Upper lobe of right lung (tissue), 1 donor: ENCODE measurements around the gene PTPRR. TPM values are rescaled to one million over a fixed set of nuclear protein-coding genes. Genes with fewer than 3 reads are reported as not detected.

ENCODE experiments used
- ATAC-seq: fragments of 200-7000 bp; cut with Tn5 transposase; one replicate; pipeline ENCODE4 v1.9.1; 2020; ENCODE audit warnings: mild to moderate bottlenecking, moderate library complexity
- DNase-seq: peaks from one replicate; pipeline ENCODE4 v3.0.0-alpha.2; 2020
- H3K27ac ChIP-seq: fragments of 200-600 bp; one replicate; pipeline ENCODE4 v1.8.0; 2022
- H3K27me3 ChIP-seq: fragments of 200-600 bp; one replicate; pipeline ENCODE4 v1.8.0; 2022; ENCODE audit warnings: mild to moderate bottlenecking
- H3K36me3 ChIP-seq: fragments of 200-600 bp; one replicate; pipeline ENCODE4 v1.8.0; 2022
- H3K4me1 ChIP-seq: fragments of 200-600 bp; one replicate; pipeline ENCODE4 v1.8.0; 2022
- H3K4me3 ChIP-seq: fragments of 200-600 bp; one replicate; pipeline ENCODE4 v1.8.0; 2022; ENCODE audit warnings: mild to moderate bottlenecking
- H3K9me3 ChIP-seq: fragments of 200-600 bp; one replicate; pipeline ENCODE4 v1.8.0; 2022
- intact Hi-C: fragments of 100-400 bp; cut with DNase I; formaldehyde crosslinking; loops from one replicate; pipeline ENCODE4 v1.11.0; 2022
- total RNA-seq: library from RNA; stranded (reverse); fragmentation: NEBNext Ultra II Directional; extraction: Animal tissue kit (Norgen Biotek cat#: 25700); gene quantifications from one replicate; pipeline ENCODE4 v1.2.1, GENCODE V29; 2021
- TF ChIP-seq, protein P1 (sequence below): fragments of 200-600 bp; IDR thresholded peaks from one replicate; pipeline ENCODE4 v1.8.0; 2022; ENCODE audit warnings: antibody characterized with exemption
- donor health status: DM: no; HTN: yes; CAD: no; lungs with severe emphysema.

Gene PTPRR
- total RNA-seq, 1 donor from 2014 or later = 5.1 TPM

DNA sequence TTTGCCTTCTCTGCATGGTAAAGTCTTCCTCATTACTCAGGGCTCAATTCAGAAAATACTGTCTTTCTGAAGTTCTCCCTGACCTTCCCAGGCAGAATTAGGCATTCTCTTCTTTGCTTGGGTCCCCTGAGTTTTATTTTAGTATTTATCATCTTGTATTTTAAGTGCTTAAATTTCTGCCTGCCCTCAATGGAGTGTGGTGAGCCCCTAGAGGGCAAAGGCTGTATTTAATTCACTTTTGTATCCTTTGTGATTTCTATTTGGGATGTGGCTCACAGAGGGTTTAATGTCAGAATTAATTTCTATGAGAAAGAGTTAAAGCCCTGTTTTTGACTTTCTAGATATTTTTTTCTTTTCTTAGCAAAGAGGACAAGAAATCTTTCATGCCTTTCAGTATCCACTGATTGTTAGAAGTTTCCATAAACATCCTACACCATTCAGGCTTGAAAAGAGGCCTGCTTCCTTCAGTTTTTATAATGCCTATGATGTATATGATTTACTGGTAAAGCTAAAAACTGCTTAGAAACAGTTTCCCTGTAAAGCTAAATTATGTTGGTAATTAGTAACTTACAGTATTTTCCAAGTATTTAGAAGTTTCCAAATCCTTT, 227.8 kb downstream of the PTPRR start:
- no peaks in the 10 kb centered on the region for H3K4me1 ChIP-seq
- TF ChIP-seq, protein P1, sequence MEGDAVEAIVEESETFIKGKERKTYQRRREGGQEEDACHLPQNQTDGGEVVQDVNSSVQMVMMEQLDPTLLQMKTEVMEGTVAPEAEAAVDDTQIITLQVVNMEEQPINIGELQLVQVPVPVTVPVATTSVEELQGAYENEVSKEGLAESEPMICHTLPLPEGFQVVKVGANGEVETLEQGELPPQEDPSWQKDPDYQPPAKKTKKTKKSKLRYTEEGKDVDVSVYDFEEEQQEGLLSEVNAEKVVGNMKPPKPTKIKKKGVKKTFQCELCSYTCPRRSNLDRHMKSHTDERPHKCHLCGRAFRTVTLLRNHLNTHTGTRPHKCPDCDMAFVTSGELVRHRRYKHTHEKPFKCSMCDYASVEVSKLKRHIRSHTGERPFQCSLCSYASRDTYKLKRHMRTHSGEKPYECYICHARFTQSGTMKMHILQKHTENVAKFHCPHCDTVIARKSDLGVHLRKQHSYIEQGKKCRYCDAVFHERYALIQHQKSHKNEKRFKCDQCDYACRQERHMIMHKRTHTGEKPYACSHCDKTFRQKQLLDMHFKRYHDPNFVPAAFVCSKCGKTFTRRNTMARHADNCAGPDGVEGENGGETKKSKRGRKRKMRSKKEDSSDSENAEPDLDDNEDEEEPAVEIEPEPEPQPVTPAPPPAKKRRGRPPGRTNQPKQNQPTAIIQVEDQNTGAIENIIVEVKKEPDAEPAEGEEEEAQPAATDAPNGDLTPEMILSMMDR = peak; percentile 49
- intact Hi-C loops = no loop called here
- ATAC-seq (no peak), DNase-seq (no peak)
- no peaks in the 10 kb centered on the region for H3K36me3 ChIP-seq
- no peak overlapping the region for H3K4me3 ChIP-seq
- no peaks in the 10 kb centered on the region for H3K9me3 ChIP-seq
- H3K27me3 ChIP-seq = no peaks in the 10 kb centered on the region
- H3K27ac ChIP-seq = no peak overlapping the region

DNA sequence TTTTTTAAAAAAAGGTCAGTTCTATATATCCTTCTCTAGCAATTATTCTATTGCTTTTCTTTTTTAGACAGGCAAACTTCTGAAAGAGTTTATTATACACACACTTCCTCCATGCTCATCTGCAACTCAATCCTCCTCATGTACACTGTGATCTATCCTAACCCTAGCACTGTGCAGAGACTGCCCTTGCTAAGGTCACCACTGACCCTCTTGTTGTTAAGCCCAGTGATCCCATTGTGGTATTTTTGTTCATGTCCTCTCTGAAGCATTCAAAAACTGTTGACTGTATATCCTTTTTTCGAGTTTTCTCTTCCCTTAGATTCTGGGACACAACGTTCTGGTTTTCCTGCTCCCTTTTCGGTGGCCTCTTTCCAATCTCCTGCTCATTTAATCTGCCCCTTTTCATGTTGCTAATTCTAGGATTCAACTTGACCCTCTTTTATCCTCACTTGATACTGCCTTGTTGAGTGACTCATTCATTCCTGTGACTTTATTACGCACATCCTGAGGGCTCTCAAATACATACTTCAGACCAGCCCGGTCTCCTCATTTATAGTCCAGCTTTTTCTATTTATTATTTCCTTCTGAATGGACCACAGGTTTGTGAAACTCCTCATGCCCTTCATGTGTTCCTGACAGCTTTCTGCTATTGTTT, 229.4 kb downstream of the PTPRR start:
- no peaks in the 10 kb centered on the region for H3K27me3 ChIP-seq
- intact Hi-C loops = no loop called here
- H3K27ac ChIP-seq = no peak overlapping the region
- H3K9me3 ChIP-seq = no peaks in the 10 kb centered on the region
- no peaks in the 10 kb centered on the region for H3K4me1 ChIP-seq
- TF ChIP-seq, protein P1 = no peak
- no peak overlapping the region for H3K4me3 ChIP-seq
- DNase-seq (no peak), ATAC-seq (peak; percentile 84)
- H3K36me3 ChIP-seq = no peaks in the 10 kb centered on the region

DNA sequence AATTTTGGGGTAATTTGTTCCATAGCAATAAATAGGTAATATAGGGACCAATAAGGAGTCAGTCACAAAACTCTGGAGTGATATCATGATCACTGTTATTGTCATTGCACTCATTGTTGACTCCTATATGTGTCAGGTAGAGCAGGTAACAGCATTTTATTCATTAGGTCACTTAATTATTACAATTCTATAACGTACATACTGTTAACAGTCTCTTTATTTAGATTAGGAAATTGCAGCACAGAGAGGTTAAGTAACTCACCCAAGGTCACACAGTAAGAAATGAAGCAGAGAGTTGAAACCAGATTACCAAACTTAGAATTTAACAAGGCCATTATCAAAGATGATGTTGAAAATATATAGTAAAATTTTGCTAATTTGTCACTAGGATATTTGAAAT, 233.6 kb downstream of the PTPRR start:
- H3K9me3 ChIP-seq = no peaks in the 10 kb centered on the region
- ATAC-seq = no peak
- H3K36me3 ChIP-seq = no peaks in the 10 kb centered on the region
- H3K4me1 ChIP-seq = no peaks in the 10 kb centered on the region
- no peak overlapping the region for H3K27ac ChIP-seq
- no peak overlapping the region for H3K4me3 ChIP-seq
- no peaks in the 10 kb centered on the region for H3K27me3 ChIP-seq
- TF ChIP-seq, protein P1 = no peak
- DNase-seq = no peak
- intact Hi-C loops = no loop called here

DNA sequence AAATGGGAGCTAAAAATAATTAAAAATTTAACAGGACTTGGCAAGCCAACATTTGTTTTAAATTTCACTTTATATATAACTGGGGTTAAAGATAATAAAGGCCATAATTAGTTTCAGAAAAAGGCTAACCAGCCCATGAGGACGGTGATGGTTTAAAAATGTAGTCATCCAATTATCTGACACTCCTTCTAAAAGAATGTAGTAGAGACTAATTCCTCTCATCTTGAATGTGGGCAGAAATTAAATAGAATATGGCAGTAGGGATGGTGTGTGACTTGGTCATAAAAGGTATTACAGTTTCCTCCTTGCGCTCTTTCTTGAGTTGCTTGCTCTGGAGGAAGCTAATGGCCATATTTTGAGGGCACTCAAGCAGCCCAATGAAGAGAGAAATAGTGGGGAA, 234.2 kb downstream of the PTPRR start:
- intact Hi-C loops = no loop called here
- Histone ChIP-seq H3K27me3 (no peaks in the 10 kb centered on the region), H3K36me3 (no peaks in the 10 kb centered on the region), H3K4me1 (no peaks in the 10 kb centered on the region), H3K4me3 (no peak overlapping the region), H3K9me3 (no peaks in the 10 kb centered on the region), H3K27ac (no peak overlapping the region)
- TF ChIP-seq, protein P1 = no peak
- no peak for ATAC-seq
- DNase-seq = no peak

DNA sequence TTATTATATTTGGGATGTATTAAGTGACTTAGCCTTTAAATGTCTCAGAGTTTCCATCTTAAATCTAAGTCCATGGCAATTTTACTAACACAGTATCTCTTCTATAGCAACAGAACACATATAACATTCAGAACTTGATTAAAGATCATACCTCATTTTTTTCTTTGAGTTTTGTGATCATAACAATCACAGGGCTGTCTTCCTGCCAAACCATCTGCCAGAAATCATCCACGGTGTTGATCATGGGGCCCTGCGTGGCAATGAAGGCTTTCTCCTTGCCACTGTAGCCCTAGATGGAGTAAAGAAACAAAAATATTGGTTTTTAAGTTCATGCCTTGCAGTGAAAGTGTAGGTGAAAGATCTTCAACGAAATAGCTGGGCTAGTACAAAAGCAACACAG, 236.6 kb downstream of the PTPRR start:
- no peak overlapping the region for H3K27ac ChIP-seq
- no peaks in the 10 kb centered on the region for H3K36me3 ChIP-seq
- no peaks in the 10 kb centered on the region for H3K27me3 ChIP-seq
- no peak overlapping the region for H3K4me3 ChIP-seq
- H3K4me1 ChIP-seq = no peaks in the 10 kb centered on the region
- H3K9me3 ChIP-seq = no peaks in the 10 kb centered on the region
- ATAC-seq (no peak), DNase-seq (no peak)
- intact Hi-C loops = no loop called here
- TF ChIP-seq, protein P1 = no peak
